HG03432 (cell line): Measurements from ENCODE around the gene SYT1.

Experiments
- ATAC-seq: cut with Tn5 transposase; IDR thresholded peaks from one replicate; pipeline ENCODE4 v1.9.1; 2021; ENCODE audit warnings: mild to moderate bottlenecking, moderate library complexity; ENCODE audit not compliant: unreplicated experiment

The SYT1 gene

DNA sequence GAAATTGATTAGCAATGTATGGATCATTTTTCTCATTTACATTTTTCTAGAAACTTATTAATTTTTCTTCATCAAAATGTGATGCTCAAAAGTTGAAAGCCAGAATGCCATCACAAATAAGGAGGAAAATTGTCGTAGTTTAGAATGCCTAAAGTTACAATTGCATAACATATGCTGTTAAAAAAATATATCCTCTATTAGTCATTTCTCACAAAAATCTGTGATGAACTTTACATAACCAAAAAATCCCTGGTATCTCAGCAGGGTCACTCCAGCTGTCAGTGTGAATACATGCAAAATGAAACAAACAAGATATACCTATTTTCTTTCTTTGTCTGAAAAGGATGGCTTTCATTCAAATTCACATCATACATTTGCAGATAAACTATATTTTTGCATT, 467.3 kb downstream of the SYT1 start:
- ATAC-seq, result no peak

DNA sequence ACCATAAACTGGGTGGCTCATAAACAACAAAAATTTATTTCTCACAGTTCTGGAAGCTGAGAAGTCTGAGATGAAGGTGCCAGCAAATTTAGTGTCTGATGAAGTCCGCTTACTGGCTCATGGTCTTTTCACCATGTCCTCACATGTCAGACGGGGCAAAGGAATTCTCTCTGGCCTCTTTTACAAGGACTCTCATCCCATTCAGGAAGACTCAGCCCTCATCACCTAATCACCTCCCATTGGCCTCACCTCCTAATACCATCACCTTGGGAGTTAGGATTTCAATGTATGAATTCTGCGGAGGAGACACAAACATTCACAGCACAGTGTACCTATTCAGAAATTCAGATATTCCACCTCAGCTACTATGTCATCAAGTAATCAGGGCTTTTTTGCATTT, 468.6 kb downstream of the SYT1 start:
- ATAC-seq, result no peak

DNA sequence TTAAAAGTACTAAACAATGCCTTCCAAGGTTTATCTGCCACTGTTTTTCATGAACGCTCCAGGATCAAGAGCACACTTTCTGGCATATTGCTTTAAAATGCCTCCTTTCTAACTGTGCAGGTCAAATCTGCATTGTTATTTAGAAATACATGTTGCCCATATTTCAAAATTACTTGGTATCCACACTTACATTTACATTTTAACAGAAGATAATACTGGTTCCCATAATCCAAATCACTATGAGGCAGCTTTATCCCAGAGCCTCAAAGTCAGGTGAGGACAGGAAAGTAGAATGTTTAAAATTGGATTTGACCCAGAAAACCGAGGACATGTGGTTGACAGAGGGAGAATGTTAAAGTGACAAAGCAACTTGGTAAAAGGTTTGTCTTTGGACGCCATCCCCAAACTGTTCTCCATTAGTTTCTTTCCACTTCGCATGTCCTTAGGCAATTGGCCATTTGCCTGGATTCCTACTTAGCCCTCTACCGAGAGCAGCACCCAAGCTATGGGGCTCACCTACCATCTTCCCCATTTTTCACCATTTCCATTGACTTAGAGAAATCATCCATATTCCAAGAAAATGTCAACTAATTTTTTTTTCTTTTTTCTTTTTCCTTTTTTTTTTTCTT, 473.2 kb downstream of the SYT1 start:
- ATAC-seq, result no peak

DNA sequence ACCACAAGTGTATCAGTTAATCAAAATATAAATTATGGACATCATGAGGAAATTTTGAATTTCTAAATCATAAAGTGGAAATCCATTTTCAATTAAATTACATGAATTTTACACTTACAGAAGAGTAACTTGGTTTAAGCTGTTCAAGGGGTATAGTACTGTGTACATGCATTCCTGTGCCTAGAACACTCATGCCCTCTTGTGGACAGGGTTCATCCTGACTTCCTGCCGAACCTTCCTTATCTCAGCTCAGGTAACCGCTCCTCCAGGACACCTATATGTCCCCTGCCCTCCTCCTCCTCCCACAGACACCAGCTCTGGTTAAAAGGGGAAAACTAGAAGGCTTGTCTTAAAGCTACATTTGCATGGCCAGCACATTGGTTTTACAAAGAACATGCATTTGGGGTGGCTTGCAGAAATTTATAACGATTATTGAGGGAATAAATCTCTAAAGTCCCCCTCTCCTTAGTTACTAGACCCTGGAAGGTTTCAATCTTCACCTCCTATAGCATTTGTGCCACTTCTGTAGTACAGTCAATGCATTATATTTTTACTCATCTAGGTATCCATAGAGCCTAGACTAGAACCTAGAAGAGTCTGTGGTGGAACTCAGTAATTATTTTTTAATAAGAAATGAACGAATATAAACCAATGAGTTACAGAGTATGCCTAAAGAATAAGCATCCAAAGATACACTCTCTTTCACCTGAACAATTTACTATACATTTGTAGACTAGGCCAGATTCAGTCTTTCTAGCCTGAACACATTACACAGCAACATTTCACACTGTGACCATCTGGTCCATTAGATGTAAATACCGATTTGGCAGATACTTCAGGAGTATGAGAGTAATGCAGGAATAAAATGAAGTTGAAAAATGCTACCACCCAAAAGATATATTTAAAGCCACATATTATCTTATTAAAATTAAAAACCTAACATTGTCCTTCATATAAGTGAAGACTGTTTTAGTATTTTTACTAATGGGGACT, 480.6 kb downstream of the SYT1 start:
- ATAC-seq, result peak; percentile 72

DNA sequence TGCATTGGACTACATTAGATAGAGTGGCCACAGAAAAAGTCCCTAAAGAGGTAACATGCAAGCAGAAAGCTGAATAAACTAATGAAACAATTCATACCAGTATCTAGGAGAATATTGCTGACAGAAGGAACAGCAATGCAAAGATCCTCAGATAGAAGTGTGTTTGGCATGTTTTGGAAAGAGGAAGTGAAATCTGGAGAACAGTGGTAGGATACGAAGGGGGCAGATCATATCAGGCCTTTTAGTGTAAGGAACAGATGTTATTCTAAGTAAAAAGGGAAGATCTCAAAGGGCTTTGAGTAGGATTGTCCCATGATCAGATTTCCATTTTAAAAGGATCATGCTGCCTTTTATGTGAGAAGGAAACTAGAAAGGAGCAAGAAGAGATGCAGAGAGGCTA, 483.3 kb downstream of the SYT1 start:
- peak; percentile 47 for ATAC-seq

DNA sequence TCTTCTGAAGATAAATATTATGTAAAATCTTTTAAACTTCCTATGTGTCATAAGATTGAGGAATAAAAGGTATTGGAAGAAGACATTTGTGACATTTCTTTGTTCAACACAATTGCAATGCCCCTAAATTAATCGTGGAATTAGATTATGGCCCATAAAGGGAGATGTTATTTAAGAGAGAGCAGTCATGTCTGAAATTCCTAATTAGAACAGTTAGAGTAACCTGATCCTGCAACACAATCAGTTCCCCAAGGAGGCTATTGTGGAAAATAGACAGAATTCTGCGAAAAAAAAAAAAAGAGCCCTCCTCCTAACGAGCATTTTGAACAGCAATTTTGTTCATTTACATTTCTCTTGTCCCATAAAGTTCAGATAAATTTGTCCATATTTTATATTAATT, 486.7 kb downstream of the SYT1 start:
- no peak for ATAC-seq

DNA sequence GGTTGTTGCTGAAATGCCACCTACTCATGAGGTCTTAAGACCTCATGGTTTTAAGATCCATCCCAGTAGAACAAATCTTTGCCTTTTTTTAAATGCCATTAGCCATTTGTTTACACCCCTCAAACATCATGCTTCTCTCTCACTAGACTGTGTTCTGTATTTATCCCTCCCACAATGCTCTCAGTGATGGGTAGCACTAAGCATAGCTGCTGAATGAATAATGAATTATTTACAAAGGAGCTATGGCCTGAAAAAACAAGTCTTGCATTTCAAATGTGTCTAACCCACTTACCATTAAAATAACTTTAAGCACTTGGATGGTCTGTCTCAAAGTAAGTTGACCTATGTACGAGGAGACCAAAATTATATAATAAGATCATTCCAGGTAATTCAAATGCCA, 491.6 kb downstream of the SYT1 start:
- ATAC-seq, result no peak

DNA sequence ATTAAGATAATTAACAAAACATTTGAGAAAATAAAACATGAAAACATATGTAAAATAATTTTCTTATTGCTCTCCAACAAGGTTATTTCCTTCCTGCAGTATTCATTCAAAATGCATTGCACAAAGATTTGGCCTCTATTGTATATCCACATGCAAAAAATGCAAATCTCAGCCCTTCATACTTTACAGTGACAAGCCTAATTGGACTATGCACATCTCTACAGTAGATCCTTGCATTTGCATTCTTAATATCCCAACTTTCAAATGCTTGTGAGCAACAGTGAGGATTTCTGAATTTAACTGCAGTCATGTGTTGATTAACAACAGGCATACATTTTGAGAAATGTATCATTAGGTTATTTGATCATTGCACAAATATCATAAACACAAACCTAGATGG, 492.5 kb downstream of the SYT1 start:
- ATAC-seq, result no peak

DNA sequence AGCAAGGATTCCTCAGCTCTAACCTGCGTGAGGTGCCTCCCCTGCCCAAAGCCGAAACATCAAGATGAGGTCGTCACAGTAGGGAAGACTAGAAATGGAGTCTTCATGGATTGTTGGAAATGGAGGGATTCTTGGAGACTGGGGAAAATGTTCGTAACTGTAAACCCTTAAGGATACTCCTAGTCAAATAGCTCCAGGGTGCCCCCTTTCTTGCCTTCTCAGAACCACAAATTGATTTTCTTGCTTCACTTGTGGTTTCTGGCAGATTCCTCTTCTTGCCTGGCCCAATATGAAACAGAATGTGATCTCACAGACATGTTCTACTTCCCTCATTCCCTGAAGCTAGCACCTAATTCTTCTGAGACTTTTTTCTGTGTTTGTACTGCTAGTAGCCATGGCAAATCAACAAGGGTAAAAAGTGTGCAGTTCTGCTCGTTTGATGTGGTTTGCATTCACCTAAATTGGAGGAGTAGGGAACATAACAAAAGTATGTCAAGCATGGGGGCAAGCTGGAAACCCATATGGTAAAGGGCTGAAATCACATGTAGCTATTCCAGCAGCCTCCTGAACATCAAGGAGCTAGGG, 494.2 kb downstream of the SYT1 start:
- ATAC-seq, result no peak

DNA sequence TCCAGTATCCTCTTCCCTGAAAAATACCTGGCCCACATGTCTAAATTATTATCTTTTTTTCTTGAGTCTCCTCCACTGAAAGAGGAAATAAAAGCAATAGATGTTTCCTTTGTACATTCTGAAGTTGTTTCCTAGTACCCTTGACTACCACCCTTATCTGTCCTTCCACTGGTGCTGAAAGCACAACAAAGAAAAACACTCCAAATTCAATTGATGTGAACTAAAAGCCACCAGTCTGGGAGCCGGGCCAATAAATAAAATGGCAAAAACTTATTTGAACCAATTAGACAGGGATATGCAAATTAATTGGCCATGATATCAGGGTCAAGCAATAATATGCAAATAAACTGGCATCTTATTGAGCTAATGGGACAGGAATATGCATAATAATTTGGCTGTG, 495.7 kb downstream of the SYT1 start:
- no peak for ATAC-seq

DNA sequence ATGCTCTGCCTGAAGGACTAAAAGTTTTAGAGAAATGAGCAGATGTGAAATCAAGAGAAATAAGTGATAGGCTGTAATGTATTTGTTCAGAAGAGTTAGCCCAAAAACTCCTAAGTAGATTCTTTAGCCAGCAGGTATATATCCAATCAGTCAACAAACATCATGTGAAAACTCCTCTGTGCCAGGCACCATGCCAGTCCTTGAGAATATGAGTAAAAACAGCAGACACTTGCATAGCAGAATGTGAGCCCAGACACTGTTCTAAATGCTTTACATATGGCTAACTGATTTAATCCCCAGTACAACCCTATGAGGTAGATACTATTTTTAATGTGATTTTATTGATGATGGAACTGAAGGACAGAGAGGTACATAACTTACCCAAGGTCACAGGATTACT, 496.4 kb downstream of the SYT1 start:
- ATAC-seq, result no peak

DNA sequence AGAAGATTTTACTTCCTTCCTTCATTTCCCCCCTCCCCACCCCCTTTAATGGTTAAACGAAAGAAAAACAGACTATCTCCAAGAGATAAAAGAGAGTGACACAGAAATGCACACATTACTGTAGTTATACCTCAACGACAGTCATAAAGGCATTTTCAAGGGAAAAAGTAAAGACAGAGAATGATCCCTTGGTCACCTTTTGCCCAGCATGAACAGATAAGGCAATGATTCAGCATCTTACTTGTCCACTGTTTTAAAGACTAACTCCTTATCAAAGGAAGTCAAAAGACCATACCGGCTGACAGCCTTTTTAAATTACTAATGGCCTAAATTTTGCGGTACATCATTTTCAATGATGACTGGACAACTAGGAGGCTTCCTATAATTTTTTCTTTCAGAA, 499.6 kb downstream of the SYT1 start:
- ATAC-seq, result no peak

DNA sequence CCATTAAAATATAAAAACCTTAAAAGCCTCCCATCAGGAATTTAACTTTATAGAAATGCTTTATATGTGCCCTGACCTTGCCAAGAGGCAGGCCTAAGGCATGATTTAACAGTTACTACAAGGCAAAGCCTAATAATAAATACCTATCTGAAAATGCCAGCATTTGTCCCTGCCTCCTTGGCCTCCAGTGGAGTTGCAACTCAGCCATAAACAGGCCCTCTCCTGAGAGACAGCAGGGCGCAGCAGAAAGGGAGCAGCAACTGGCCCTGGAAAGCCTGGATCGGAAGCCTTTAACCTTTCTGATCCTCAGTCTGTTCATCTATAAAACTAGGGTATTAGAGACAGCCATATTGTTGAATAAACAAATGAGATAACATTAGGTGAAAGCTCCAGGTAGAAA, 501.8 kb downstream of the SYT1 start:
- ATAC-seq, result no peak

DNA sequence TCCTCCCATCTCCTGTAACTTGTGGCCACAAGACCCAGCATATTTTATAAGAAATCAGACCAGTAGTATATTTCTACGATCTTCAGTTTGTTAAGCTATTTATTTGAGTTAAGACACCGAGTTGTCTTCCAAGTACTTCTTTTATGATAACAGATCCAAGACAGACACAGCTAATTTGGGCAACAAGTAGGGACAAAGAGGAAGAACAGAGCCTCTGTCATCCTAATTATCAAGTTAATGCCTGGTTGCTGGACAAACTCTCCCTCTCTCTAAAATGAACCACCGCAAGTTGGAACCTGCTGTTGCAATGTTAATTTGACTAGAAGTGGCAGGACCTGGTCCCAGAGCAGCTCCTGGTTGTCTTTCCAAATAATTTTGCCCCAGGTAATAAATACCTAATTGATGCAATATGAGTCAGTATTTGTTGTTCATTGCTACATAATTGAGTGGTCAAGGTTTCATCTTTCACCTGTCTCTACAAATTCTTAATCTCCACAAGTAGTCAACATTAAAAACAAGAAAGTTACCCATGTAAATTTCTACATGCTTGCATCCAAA, 502.5 kb downstream of the SYT1 start:
- no peak for ATAC-seq

DNA sequence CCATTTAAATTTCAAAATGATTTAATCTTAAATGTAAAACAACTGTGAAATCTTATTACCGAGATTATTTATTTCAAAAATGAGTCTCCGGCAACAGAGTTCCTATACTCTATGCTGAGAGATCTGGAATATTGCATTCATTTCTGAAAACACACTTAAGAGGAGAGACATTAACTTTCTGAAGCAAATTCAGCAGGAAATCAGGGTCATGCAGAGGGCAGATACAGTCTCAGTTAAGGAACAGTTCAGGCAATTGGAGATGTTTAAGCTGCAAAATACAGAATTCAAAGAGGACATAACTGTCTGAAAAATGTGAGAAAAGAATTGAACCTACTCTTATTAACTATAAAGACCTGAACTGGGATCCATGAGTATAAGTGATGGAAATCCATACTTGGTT, 505.4 kb downstream of the SYT1 start:
- no peak for ATAC-seq

DNA sequence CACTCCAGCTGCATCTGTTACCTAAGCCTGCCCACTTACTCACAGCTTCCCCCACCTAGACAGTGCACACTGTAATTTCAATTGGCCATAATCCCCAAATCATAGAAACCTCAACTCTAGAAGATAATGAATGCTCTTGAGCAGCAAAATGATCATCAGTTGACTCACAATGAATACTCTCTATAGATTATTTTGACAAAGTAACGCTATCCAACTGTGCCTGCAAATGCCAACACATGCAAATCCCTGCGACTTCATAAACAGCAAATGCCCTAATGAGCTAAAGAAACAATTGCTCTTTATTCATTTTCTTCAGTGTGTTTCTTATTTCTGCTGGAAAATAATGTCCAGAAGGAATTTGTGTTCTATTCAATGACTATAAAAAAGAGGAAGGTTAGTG, 506.7 kb downstream of the SYT1 start:
- ATAC-seq, result no peak

DNA sequence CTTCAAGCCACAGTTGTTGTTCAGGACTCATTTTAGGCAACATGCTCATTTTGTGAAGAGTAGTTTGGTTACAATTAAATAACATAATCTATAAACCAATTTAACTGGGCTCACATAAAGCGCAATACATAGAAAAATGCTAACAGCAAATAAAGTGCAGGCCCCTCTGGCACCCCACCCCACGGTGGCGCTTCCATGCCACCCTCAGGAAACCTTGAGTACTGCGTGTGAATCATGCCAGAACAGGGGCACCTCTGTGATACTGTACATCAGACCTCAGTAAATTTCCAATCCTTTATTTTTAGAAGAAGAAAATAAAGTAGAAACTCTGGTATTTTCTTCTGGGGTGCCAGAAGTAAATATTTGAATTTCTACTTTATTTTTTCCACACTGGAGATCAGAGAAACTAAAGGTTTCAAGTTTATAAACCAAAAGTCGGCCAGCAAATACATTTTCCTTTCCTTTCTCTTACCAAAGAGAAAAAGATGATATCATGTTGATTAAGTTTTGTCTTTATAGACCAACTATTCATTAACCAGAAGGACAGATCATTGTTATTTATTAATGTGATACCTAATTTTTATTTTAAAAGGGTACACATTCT, 509.4 kb downstream of the SYT1 start:
- peak; percentile 83 for ATAC-seq

DNA sequence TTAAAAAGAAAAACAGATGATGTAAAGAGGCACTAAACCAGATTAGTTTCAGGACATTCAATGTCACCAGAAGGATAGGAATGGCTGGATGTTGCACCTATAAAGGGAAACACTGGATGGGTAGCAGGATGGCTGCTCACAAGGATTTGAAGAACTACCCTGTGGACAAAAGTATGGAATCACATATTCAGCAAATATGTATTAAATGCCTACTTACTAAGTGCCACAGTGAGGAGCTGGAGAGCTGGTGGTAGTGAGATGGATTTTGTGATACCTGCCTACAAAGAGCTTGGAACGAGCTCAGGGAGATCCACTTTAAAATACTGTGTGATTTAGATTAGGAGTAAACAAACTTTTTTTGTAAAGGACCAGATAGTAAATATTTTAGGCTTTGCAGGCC, 510.0 kb downstream of the SYT1 start:
- no peak for ATAC-seq

DNA sequence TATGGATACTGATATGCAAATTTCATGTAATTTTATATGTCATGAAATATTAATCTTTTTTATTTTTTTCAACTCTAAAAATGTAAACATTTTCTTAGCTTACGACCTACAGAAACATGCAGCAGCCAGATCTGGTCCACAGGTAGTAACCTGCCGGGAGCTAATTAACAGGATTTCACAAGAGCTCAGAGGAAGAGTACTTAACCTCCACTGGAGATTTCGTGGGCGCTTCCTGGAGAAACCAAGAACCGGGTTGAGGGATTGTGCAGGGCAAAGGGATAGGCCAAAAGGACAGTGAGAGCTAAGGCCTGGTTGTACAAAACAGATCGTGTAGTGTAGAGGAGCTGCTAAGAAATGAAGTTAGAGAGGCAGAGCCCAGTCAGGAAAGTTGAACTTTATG, 510.5 kb downstream of the SYT1 start:
- no peak for ATAC-seq

DNA sequence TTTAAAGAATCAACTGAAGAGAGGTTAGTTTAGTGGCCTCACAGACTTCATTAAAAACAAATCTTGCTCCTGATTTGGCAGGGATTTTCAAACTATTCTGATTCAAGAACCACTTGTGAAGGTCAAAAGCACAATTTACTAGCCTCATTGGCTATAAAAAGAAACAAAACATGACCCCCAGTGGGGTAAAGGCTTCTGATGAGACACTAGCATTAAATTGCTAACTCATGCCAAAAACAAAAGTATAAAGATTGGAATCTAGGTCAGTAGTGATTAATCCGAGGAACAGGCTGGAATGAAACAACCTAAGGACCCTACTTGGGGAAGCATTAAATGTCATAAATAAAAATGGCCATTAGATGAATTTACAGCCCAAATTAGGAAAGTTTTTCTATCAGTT, 513.9 kb downstream of the SYT1 start:
- ATAC-seq, result no peak

DNA sequence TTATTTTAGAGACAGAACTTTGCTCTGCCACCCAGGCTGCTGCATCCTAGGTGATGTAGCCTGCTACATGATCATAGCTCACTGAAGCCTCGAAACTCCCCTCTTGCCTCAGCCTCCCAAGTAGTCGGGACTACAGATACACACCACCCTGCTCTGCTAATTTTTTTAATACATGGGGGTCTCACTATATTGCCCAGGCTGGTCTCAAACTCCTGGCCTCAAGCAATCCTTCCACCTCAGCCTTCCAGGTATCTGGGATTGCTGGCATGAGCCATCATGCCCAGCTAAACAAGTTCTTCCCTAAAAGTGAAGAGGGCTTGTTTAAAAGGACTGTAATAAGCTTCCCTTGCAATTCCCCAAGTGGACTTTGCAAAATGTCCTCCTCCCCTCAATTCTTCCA, 515.8 kb downstream of the SYT1 start:
- no peak for ATAC-seq
